Stimulated activated CD4-positive, alpha-beta T cell treated with anti-CD3 and anti-CD28 coated beads, Interleukin-2, amount 100 ng/mL, for 48 hours (primary cell): Measurements from ENCODE around the gene FCRL6.

ENCODE experiments used
- DNase-seq, 2 donors: peaks; one replicate each; pipeline ENCODE4 v3.0.0-alpha.2; 2020

The FCRL6 gene

DNA sequence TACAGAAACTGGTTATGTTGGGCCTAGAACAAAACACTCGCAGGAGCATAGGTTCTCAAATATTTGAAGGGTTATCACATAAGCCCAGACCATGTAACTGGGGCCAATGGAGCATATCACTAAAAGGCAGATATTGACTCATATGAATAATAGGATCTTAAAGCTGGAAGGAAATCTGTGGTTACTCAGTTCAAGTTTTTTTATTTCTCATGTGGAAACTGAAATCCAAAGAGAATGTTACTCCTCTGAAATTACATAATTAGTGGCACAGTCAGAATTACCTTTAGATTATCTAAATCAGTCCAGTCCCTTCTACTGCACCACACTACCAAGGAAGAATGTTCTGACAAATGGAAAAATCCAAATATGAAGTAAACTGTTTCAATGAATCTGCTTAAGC, 36.6 kb downstream of the FCRL6 start:
- no peak for DNase-seq

GRCh38 chr1:159839116-159839849, 37.1 kb downstream of the FCRL6 start:
- DNase-seq = no peak

GRCh38 chr1:159841749-159842148, 39.6 kb downstream of the FCRL6 start:
- no peak for DNase-seq

DNA sequence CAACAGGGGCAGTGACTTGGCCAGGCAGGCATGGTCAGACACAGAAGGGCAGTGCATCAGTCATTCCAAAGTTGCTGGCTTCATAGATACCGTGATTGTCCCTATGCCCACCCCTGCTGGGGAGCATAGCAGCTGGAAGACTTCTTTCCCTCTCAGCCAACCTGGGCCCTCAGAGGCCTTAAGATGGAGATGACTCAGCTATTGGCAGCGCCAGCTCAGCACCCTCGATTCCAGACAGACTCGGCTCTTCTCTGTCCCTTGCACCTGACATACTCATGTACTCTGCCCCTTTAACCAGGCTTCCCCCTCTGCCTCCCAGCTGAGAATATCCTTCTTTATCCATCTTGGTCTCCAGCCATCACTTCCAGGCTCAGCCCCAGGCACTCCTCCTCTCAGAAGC, 41.3 kb downstream of the FCRL6 start:
- no peak for DNase-seq

- DNase-seq = no peak
Measured at GRCh38 chr1:159845751-159846629, 43.8 kb downstream of the FCRL6 start.

- DNase-seq = no peak
Measured at GRCh38 chr1:159847231-159847630, 45.1 kb downstream of the FCRL6 start.

GRCh38 chr1:159848326-159848725, 46.2 kb downstream of the FCRL6 start:
- DNase-seq = no peak

DNA sequence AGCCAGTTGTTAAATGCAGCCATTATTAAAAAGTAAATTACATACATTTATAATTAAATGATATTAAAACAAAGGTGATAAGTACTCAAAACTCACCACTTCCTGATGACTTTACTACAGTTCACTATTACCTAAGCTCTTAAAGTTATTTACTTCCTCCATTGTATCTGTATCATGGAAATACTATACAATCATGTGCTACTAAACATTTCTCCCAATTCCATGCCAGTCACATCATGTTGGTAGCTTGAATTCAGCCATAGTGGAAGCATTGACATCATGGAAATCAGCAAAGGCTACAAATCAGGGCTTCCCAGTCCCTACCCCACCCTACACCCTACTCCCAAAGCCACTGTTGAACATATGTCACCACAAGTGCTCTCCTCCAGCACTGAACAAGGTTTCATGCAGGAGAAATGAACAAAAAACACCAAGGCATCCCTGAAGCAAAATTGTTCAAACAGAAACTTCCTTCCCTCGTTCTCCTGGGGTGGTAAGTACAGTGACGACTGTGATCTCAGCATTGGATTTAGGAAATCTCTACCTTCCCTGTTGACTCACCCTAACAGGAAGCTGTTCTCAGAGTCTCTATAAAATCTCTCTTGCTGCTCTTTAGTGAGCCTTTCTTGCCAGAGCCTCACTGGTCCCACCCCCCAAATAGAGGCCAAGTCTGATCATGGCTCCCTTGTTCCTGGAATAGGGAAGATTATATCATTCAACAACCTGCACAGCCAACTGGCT, 47.6 kb downstream of the FCRL6 start:
- DNase-seq = no peak

DNA sequence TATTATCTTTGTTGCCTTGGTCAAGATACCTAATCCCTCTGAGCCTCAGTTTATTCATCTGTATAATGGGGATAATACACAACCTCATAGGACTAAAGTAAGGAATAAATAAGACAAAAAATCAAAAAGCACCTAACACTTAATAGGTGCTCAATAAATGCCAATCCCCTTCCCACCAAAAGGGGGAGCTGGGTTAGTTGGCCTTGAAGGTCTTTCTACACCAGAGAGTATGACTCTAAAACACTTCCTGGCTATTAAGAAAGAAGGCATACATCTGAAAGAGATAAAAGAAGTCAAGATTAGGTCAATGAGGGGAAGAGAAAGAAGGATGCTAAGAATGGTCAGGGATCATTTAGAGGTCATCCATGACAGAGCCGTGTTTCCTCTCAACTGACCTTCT, 49.2 kb downstream of the FCRL6 start:
- no peak for DNase-seq

DNA sequence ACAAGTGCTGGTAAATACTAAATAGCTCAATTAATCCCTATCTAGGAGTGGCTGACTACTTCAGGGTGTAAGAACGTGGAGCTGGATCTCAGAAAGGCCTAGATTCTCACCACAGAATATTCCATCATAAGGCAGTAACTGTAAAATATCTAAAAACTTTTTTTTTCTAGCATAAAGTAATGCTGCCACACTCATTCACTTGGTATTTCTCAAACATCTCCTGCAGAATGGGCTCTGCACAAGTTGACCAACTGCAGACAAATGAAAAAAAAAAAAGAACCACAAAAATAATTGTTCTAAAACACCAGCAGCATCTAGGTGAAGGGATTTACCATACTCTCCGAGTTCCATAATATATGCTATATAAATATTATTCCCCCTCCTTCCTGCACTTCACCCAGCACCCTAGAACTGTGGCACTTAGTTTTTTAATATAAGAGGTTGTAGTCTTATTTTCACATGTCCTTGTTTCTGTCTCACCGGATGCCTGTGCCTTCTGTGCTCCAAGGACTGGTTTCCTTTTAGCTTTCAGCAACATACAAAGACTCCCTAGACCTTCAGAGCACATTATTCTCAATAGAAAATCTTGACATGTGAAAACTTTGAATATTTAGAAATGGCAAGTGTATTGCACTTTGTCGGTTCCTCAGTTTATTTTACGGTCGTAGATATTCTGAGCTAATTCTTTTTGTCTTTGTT, 51.4 kb downstream of the FCRL6 start:
- no peak for DNase-seq

DNA sequence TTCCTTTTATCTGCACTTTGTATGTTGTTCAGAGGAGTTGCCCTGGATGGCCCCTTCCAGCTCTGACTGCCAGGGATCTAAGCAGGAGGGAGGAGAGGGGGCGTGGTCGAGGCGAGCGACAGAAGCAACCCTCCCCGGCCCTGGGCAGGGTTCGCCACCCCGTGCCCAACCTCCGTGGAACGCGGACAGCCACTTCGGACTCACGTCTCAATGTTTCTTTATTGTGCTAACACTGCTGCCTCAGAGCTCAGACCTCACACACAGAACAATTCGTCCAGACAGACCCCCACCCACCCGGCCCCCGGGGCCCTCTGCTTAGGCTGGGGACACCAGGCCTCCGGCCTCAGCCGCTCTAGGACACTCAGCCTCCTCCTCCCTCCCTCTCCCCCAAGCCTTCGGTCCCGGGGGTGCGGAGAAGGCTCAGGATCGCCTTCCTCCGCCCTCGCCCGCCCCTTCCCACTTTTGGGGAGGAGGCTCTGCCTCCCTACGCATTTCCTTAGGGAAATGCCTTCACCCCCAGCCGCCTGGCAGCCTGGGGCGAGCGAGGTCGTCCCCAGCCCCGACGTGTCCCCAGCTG, 52.0 kb downstream of the FCRL6 start:
- DNase-seq = peak; percentile 19 to 21

DNA sequence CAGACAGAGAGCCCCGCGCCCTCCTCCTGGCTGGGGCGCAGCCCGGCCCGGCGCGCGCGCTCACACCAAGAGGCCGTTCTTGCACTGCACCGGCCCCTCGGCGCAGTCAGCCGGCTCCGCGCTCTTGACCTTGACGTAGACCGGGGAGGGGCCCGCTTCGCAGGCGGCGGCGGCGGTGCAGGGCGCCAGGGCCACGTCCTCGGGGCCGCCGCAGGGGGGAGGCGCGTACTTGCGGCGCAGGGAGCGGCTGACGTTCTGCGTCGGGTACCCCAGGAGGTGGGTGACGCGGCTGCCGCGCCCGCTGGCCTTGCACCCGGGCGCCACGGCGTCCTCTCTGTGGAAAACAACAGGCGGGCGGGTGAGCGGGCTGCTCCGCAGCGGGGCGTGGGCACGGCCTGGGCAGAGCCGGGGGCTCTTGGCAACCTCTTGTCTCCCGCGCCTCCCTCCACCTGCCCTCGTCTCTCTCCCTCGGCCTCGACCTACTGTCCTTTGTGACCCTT, 52.6 kb downstream of the FCRL6 start:
- peak; percentile 65 to 72 for DNase-seq

- no peak for DNase-seq
Measured at GRCh38 chr1:159855709-159856108, 53.5 kb downstream of the FCRL6 start.

DNA sequence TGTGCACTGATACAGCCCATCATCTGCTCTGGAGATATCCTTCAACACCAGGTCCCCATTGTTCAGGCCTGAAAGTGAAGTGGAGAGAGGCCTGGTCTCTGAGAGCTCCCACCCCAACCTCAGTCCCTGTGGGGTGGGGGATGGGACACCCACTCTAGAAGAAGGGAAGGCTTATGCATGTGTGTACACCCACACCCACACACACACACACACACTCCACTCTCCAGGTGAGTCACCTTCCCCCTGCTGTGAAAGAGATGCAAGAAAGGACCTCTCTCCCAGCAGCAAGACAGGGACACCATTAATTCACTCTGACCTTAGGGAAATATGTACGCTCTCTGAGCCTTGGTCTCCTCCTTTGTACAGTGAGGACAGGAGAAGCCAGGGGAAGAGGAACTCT, 54.4 kb downstream of the FCRL6 start:
- DNase-seq = no peak

DNA sequence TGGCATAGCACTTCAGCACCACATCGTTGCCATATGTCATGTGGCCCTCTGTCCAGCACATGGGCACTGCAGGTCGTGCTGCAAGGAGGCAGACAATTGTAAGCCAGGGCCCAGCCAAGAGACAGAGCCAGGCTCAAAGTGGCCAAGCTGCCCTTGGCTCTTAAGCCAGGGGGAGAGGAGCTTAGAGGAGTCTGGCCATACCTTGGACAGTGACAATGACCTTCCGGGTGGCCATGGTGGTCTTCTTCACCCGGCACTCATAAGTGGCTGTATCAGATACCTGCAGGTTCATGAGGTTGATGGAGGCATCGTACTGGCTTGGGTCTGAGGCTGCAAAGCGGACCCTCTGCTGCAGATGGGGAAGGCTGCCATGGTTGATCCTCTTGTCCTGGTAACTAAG, 55.7 kb downstream of the FCRL6 start:
- DNase-seq = no peak

GRCh38 chr1:159859767-159860322, 57.7 kb downstream of the FCRL6 start:
- DNase-seq = no peak

DNA sequence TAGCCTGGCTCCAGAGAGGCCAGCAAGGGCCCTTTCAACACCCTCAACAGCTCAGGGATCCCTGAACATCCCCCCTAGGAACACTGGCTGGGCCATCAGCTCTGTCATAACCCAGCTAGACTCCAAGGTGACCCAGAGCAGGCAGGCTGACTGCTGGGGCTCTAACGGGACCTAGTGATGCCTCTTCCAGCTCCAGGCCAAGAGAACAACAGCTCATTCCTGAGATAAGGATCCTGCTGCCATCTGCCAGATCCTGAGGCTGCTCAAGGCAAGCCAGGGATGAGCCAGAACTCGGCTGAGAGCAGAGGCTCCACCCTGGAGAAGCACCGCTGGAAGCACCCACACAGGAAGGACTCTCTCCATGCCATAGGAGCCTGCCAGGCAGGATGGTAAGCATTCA, 58.3 kb downstream of the FCRL6 start:
- no peak for DNase-seq

DNA sequence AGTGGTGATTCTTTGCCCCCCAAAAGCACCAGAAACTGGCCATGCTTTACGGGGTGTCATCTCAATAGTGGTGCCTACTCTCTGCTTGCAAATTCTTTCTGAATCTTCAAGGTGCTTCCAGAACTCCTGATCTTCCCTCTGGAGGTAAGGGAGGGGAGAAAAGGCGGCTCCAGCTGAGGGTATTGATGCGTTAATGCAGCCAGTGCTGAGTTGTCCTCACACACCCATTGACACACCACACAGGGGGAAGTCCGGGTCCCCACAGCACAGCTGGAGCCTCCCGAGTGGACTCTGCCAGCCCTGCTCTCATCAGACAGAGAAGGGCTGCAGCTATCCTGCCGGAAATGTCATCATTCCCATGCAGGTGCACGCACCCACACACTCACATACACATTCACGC, 59.1 kb downstream of the FCRL6 start:
- no peak for DNase-seq

DNA sequence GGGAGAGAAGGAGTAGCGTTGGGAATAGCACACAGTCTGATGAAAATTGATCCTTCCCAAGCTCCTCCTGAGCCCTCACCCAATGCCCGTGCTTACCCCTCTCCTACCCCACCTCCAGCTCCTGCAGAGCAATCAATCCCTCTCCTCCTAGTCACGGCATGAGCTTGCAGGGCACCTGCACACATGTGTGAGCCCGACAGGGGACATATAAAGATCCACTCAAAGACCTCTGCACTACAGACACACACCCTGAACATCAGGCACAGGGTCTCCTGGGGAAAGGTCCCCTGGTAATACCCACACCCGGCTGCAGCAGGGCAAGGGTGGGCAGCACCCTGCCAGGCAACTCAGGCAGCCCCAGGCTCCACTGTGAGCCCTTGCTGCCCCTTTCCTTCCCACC, 59.9 kb downstream of the FCRL6 start:
- no peak for DNase-seq

DNA sequence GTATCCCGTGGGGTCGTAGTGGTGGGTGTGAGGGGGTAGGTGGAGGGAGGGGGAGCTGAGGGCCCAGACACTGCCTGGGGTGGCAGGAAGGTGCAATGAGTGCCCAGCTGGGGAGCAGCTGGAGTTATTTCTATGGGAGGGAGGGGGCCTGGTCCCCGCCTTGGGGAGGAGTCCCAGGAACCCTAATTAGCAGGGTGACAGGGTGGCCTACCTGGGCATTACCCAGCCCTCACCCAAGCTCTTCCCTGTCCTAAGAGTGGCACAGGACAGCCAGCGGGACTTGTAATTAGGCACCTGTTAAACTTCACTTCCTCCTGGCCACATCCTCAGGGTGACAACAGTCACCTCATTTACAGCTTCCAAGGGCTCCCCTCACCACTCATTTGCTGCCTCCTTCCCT, 60.4 kb downstream of the FCRL6 start, which contains the start of gene VSIG8:
TSS of gene VSIG8 (minus strand) at position 101 of the 400 bp plus-strand sequence. CDS start 136 bp downstream, outside the sequence.
- no peak for DNase-seq

DNA sequence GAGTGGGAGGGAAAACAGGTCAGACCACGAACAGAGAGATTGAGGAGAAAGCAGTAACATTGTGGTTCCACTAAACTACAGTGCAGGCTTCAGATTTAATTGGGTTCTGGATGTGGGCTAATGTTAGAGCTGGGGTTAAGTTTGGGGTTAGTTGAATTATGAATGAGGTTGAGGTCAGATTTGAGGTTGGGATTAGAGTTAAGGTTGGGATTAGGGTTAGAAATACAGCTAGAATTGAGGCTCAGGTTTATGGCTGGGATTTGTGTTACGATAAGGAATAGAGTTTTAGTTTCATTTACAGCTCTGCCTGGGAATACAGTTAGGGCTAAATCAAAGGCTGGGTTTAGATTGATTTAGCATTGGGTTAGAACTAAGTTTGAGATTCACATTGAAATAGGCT, 62.1 kb downstream of the FCRL6 start:
- DNase-seq = no peak
